ENCODE measurements around the gene C4orf36. TPM values are rescaled to one million over a fixed set of nuclear protein-coding genes. Genes with fewer than 3 reads are reported as not detected.

C4orf36 gene
- total RNA-seq, 1 experiment from 2014 or later = 0.49 TPM

- no peaks in the 10 kb centered on the region for H3K9me3 ChIP-seq
Measured at GRCh38 chr4:86919561-86920223, 27.5 kb upstream of the C4orf36 start.

GRCh38 chr4:86918539-86919072 is 26.4 kb upstream of the C4orf36 start:
- H3K27me3 ChIP-seq = no peaks in the 10 kb centered on the region
- H3K36me3 ChIP-seq = no peaks in the 10 kb centered on the region
- no peaks in the 10 kb centered on the region for H3K9me3 ChIP-seq
- no peak overlapping the region for H3K4me3 ChIP-seq
- no peak for DNase-seq

More at GRCh38 chr4:86919561-86920223, 27.5 kb upstream of the C4orf36 start:
- Histone ChIP-seq H3K36me3 (no peaks in the 10 kb centered on the region), H3K27me3 (no peaks in the 10 kb centered on the region), H3K4me3 (no peak overlapping the region)
- no peak for DNase-seq

- H3K27me3 ChIP-seq = no peaks in the 10 kb centered on the region
- no peak overlapping the region for H3K4me3 ChIP-seq
- no peaks in the 10 kb centered on the region for H3K9me3 ChIP-seq
- no peak for DNase-seq
- no peaks in the 10 kb centered on the region for H3K36me3 ChIP-seq
Measured at GRCh38 chr4:86917212-86918039, 25.2 kb upstream of the C4orf36 start.

- no peaks in the 10 kb centered on the region for H3K9me3 ChIP-seq
- no peak for DNase-seq
- no peaks in the 10 kb centered on the region for H3K36me3 ChIP-seq
- H3K27me3 ChIP-seq = no peaks in the 10 kb centered on the region
- no peak overlapping the region for H3K4me3 ChIP-seq
Measured at GRCh38 chr4:86916392-86916791, 24.2 kb upstream of the C4orf36 start.

- H3K4me3 ChIP-seq = no peak overlapping the region
- H3K36me3 ChIP-seq = no peaks in the 10 kb centered on the region
- H3K27me3 ChIP-seq = no peaks in the 10 kb centered on the region
- no peak for DNase-seq
- H3K9me3 ChIP-seq = no peaks in the 10 kb centered on the region
Measured at GRCh38 chr4:86910820-86911684, 18.8 kb upstream of the C4orf36 start.

- DNase-seq = no peak
- Histone ChIP-seq H3K27me3 (no peaks in the 10 kb centered on the region), H3K9me3 (no peaks in the 10 kb centered on the region), H3K4me3 (no peak overlapping the region), H3K36me3 (no peaks in the 10 kb centered on the region)
Measured at GRCh38 chr4:86910369-86910768, 18.1 kb upstream of the C4orf36 start.

GRCh38 chr4:86909546-86910295 is 17.5 kb upstream of the C4orf36 start:
- DNase-seq = no peak
- H3K36me3 ChIP-seq = no peaks in the 10 kb centered on the region
- no peaks in the 10 kb centered on the region for H3K27me3 ChIP-seq
- H3K4me3 ChIP-seq = no peak overlapping the region
- no peaks in the 10 kb centered on the region for H3K9me3 ChIP-seq

GRCh38 chr4:86908251-86908657 is 16.0 kb upstream of the C4orf36 start:
- no peak for DNase-seq
- no peak overlapping the region for H3K4me3 ChIP-seq

GRCh38 chr4:86901864-86902263 is 9.6 kb upstream of the C4orf36 start:
- no peak for DNase-seq
- no peaks in the 10 kb centered on the region for H3K9me3 ChIP-seq
- no peaks in the 10 kb centered on the region for H3K27me3 ChIP-seq
- no peaks in the 10 kb centered on the region for H3K36me3 ChIP-seq
- no peak overlapping the region for H3K4me3 ChIP-seq

More at GRCh38 chr4:86908251-86908657, 16.0 kb upstream of the C4orf36 start:
- Histone ChIP-seq H3K36me3 (no peaks in the 10 kb centered on the region), H3K9me3 (no peaks in the 10 kb centered on the region), H3K27me3 (no peaks in the 10 kb centered on the region)

GRCh38 chr4:86898562-86898961 is 6.3 kb upstream of the C4orf36 start:
- no peaks in the 10 kb centered on the region for H3K27me3 ChIP-seq
- DNase-seq = no peak
- H3K36me3 ChIP-seq = no peaks in the 10 kb centered on the region
- no peak overlapping the region for H3K4me3 ChIP-seq
- no peaks in the 10 kb centered on the region for H3K9me3 ChIP-seq

- Histone ChIP-seq H3K9me3 (no peaks in the 10 kb centered on the region), H3K4me3 (no peak overlapping the region), H3K36me3 (no peaks in the 10 kb centered on the region), H3K27me3 (no peaks in the 10 kb centered on the region)
- DNase-seq = no peak
Measured at GRCh38 chr4:86896596-86896995, 4.4 kb upstream of the C4orf36 start.

- Histone ChIP-seq H3K4me3 (no peak overlapping the region), H3K27me3 (no peaks in the 10 kb centered on the region), H3K9me3 (no peaks in the 10 kb centered on the region), H3K36me3 (no peaks in the 10 kb centered on the region)
- no peak for DNase-seq
Measured at GRCh38 chr4:86895692-86896488, 3.7 kb upstream of the C4orf36 start.

- H3K27me3 ChIP-seq = no peaks in the 10 kb centered on the region
- no peaks in the 10 kb centered on the region for H3K9me3 ChIP-seq
- H3K4me3 ChIP-seq = no peak overlapping the region
- no peak for DNase-seq
- H3K36me3 ChIP-seq = no peaks in the 10 kb centered on the region
Measured at GRCh38 chr4:86894455-86894854, 2.2 kb upstream of the C4orf36 start.

- DNase-seq = no peak
- Histone ChIP-seq H3K27me3 (no peaks in the 10 kb centered on the region), H3K36me3 (no peaks in the 10 kb centered on the region), H3K4me3 (no peak overlapping the region), H3K9me3 (no peaks in the 10 kb centered on the region)
Measured at GRCh38 chr4:86893136-86893535, 914 bp upstream of the C4orf36 start.

- Histone ChIP-seq H3K9me3 (no peaks in the 10 kb centered on the region), H3K27me3 (no peaks in the 10 kb centered on the region), H3K4me3 (peak overlapping the region; percentile 68), H3K36me3 (no peaks in the 10 kb centered on the region)
- DNase-seq = no peak
Measured at GRCh38 chr4:86892636-86892960, 376 bp upstream of the C4orf36 start.

GRCh38 chr4:86890790-86891189 is 1.4 kb downstream of the C4orf36 start:
- Histone ChIP-seq H3K36me3 (no peaks in the 10 kb centered on the region), H3K4me3 (no peak overlapping the region), H3K9me3 (no peaks in the 10 kb centered on the region), H3K27me3 (no peaks in the 10 kb centered on the region)
- DNase-seq = no peak
